Activated CD8-positive, alpha-beta T cell treated with anti-CD3 and anti-CD28 coated beads for 36 hours (primary cell): ENCODE measurements around the gene CYLD. TPM values are rescaled to one million over a fixed set of nuclear protein-coding genes. Genes with fewer than 3 reads are reported as not detected.

Experiments
- ATAC-seq: fragments of 200-7000 bp; cut with Tn5 transposase; one replicate; pipeline ENCODE4 v1.10.0; 2021; ENCODE audit warnings: mild to moderate bottlenecking, moderate library complexity
- CTCF ChIA-PET: fragments of 350-600 bp; sonication (Branson Sonifier 250); formaldehyde crosslinking; loops from one replicate; lab custom pipeline; 2021; ENCODE audit warnings: antibody characterized with exemption; lab: Charles Lee
- POLR2A ChIA-PET: fragments of 350-600 bp; sonication (Branson Sonifier 250); formaldehyde crosslinking; loops from one replicate; lab custom pipeline; 2021; ENCODE audit warnings: antibody characterized with exemption; lab: Charles Lee
- DNase-seq: peaks from one replicate; pipeline ENCODE4 v3.0.0-alpha.2; 2020
- H3K27ac Mint-ChIP-seq: one replicate; pipeline ENCODE4 v1.8.0; 2021; ENCODE audit warnings: mild to moderate bottlenecking, mixed read lengths
- H3K27me3 Mint-ChIP-seq: one replicate; pipeline ENCODE4 v1.8.0; 2021; ENCODE audit warnings: mixed read lengths
- H3K36me3 Mint-ChIP-seq: one replicate; pipeline ENCODE4 v1.8.0; 2021; ENCODE audit warnings: low read depth, mixed read lengths
- H3K4me1 Mint-ChIP-seq: one replicate; pipeline ENCODE4 v1.8.0; 2021; ENCODE audit warnings: low read depth, mixed read lengths
- H3K4me3 Mint-ChIP-seq: one replicate; pipeline ENCODE4 v1.8.0; 2021; ENCODE audit warnings: mild to moderate bottlenecking, moderate library complexity, mixed read lengths
- H3K9me3 Mint-ChIP-seq: one replicate; pipeline ENCODE4 v1.8.0; 2021; ENCODE audit warnings: mixed read lengths
- intact Hi-C: fragments of 100-400 bp; cut with micrococcal nuclease; formaldehyde crosslinking; loops from one replicate; pipeline ENCODE4 v1.10.0; 2022
- total RNA-seq, 2 experiments: library from RNA; stranded (reverse); gene quantifications; one replicate each; pipeline ENCODE4 v1.2.3, GENCODE V29; 2021
- TF ChIP-seq, protein P1 (sequence below): fragments of 200-600 bp; IDR thresholded peaks from one replicate; pipeline ENCODE4 v1.8.0; 2022; ENCODE audit warnings: antibody characterized with exemption, mild to moderate bottlenecking

The CYLD gene
- total RNA-seq, 2 experiments from 2014 or later: 86.4 to 94.4 TPM

DNA sequence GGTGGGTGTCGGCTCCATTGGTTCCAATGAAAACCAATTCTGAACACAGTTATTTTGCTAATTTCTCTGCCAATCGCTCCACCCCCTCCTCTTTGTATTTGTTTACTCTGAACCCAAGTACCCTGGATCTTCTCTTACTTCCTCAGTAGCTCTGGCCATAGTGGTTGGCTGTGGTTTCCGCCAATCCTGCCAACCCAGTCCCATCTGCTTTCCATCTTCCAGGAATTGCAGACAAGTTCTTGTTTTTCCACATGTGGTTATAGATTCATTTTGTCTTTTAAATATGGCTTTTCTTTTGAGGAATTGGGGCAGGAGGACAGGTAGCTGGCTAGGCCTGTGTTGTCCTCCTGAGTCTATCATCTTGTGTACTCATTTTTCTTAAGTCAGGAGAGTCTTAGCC lies 92.0 kb downstream of the CYLD start:
- Mint-ChIP-seq H3K4me3 (no peak overlapping the region), H3K27me3 (peaks cover 10% of the 10 kb centered on the region), H3K27ac (no peak overlapping the region), H3K4me1 (peaks cover 4% of the 10 kb centered on the region), H3K36me3 (no peaks in the 10 kb centered on the region), H3K9me3 (no peaks in the 10 kb centered on the region)
- ChIA-PET CTCF (interaction anchor here (1.1 kb wide), 1 partner anchor 13 kb away, joined by 3 read pairs; no protein-coding TSS in a partner anchor), POLR2A (no interaction called here)
- no peak for ATAC-seq
- intact Hi-C loops: no loop called here
- TF ChIP-seq, protein P1, sequence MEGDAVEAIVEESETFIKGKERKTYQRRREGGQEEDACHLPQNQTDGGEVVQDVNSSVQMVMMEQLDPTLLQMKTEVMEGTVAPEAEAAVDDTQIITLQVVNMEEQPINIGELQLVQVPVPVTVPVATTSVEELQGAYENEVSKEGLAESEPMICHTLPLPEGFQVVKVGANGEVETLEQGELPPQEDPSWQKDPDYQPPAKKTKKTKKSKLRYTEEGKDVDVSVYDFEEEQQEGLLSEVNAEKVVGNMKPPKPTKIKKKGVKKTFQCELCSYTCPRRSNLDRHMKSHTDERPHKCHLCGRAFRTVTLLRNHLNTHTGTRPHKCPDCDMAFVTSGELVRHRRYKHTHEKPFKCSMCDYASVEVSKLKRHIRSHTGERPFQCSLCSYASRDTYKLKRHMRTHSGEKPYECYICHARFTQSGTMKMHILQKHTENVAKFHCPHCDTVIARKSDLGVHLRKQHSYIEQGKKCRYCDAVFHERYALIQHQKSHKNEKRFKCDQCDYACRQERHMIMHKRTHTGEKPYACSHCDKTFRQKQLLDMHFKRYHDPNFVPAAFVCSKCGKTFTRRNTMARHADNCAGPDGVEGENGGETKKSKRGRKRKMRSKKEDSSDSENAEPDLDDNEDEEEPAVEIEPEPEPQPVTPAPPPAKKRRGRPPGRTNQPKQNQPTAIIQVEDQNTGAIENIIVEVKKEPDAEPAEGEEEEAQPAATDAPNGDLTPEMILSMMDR: no peak
- no peak for DNase-seq

DNA sequence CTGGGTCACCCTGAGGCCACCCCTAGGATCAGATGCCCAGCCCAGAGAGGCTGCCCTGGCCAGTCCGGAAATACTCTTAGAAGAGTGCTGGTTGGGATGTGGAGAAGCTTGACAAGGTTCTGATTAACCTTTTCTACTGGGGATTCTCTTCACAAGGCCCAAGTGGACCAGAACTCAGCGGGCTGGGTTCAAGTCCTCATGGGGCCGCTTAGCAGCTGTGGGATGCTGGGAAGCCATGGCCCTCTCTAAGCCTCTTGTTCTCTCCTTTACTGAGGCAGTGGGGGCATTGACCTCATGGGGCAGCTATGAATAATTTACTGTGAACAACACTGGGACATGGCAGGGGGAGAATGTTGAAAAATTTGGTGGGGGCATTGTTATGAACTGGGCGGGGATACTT lies 92.8 kb downstream of the CYLD start:
- intact Hi-C loops: no loop called here

DNA sequence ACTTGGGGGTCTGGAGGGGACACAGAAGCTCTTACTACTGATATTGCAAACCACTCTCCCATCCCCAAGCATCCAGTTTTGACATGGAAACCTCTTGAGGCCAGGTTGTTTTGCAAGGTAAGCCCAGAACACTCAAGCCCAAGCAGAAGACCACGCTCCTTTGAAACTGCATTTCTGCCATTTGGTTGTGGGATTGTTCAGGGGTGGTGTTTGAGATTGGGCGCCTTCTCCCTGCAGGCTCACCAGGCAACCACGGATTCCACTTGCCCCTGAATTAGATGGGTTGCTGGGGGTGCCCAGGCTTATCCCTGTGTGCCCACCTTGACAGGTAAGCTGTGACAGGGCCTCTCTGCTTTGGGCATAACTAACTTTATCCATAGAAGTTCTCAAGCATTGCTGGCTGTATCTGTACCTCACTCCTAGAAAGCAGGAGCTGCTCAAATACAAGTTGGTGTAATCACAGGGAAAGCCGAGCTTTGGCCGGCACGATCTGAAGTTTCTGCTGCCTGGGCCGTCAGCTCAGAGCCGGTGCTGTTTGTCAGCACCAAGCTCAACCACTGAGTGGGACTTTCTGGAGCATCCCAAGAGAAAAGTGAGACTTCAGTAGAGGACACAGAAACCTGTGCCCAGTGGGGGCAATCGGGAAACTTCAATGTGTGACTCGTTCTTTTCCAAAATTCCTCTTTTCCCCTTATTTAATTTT lies 93.6 kb downstream of the CYLD start:
- ATAC-seq: no peak
- TF ChIP-seq, protein P1: no peak
- Mint-ChIP-seq H3K27ac (no peak overlapping the region), H3K9me3 (no peaks in the 10 kb centered on the region), H3K36me3 (no peaks in the 10 kb centered on the region), H3K4me1 (peaks cover 4% of the 10 kb centered on the region), H3K4me3 (no peak overlapping the region), H3K27me3 (peaks cover 8% of the 10 kb centered on the region)
- no peak for DNase-seq
- intact Hi-C loops: no loop called here
- ChIA-PET POLR2A (interaction anchor here (0.7 kb wide), 1 partner anchor 925 kb away, joined by 3 read pairs; no protein-coding TSS in a partner anchor), CTCF (interaction anchor here (2.2 kb wide), 1 partner anchor 29 kb away, joined by 8 read pairs; no protein-coding TSS in a partner anchor)

More for the DNA sequence above, 92.8 kb downstream of the CYLD start:
- ChIA-PET POLR2A (interaction anchor here (0.7 kb wide), 1 partner anchor 925 kb away, joined by 3 read pairs; no protein-coding TSS in a partner anchor), CTCF (interaction anchor here (1.1 kb wide), 1 partner anchor 13 kb away, joined by 3 read pairs; no protein-coding TSS in a partner anchor)
- peaks cover 4% of the 10 kb centered on the region for H3K4me1 Mint-ChIP-seq
- TF ChIP-seq, protein P1: no peak
- peaks cover 3% of the 10 kb centered on the region for H3K27me3 Mint-ChIP-seq
- no peaks in the 10 kb centered on the region for H3K9me3 Mint-ChIP-seq
- ATAC-seq (no peak), DNase-seq (no peak)
- H3K36me3 Mint-ChIP-seq: no peaks in the 10 kb centered on the region
- no peak overlapping the region for H3K4me3 Mint-ChIP-seq
- H3K27ac Mint-ChIP-seq: no peak overlapping the region

- Mint-ChIP-seq H3K36me3 (no peaks in the 10 kb centered on the region), H3K9me3 (no peaks in the 10 kb centered on the region), H3K27ac (no peak overlapping the region), H3K4me3 (no peak overlapping the region), H3K27me3 (peaks cover 10% of the 10 kb centered on the region), H3K4me1 (peaks cover 8% of the 10 kb centered on the region)
- POLR2A ChIA-PET: no interaction called here
- ATAC-seq (no peak), DNase-seq (no peak)
- intact Hi-C loops: no loop called here
- TF ChIP-seq, protein P1: no peak
- CTCF ChIA-PET: interaction anchor here (2.2 kb wide), 1 partner anchor 30 kb away, joined by 8 read pairs; no protein-coding TSS in a partner anchor
These were observed 94.3 kb downstream of the CYLD start for GRCh38 chr16:50836121-50836621.

DNA sequence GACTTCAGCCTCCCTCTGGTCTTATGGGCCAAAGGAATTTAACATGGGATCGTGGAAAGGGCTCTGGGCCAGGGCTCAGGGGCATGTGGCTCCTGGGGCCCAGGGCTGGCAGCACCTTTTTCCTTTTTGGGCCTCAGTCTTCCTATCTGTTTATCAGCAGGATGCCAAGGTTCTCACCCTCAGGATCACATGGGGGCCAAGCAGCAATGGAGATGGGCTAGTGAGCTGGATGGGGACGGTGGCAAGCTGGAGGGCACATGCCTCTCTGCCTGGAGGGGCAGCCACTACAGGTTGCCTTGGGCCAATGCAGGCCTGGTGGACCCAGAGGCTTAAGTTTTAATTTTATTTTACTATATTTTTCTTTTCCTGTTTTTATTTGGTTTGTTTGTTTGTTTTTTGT lies 95.4 kb downstream of the CYLD start:
- Mint-ChIP-seq H3K36me3 (no peaks in the 10 kb centered on the region), H3K9me3 (no peaks in the 10 kb centered on the region), H3K4me1 (peaks cover 18% of the 10 kb centered on the region), H3K4me3 (no peak overlapping the region), H3K27me3 (peaks cover 10% of the 10 kb centered on the region), H3K27ac (no peak overlapping the region)
- POLR2A ChIA-PET: no interaction called here
- TF ChIP-seq, protein P1: no peak
- intact Hi-C loops: no loop called here
- ATAC-seq (no peak), DNase-seq (no peak)
- CTCF ChIA-PET: interaction anchor here (2.2 kb wide), 1 partner anchor 31 kb away, joined by 8 read pairs; no protein-coding TSS in a partner anchor
